Glomerular endothelial cell (primary cell): ENCODE measurements around the gene GABRB3. TPM values are rescaled to one million over a fixed set of nuclear protein-coding genes. Genes with fewer than 3 reads are reported as not detected.
"Not testable (repeated sequence)": the region's sequence is repeated elsewhere in the genome, so short reads cannot be mapped to it uniquely, and the experiment has no call there.

ENCODE experiments used
- DNase-seq: peaks from one replicate; pipeline ENCODE4 v3.0.0-alpha.2; 2011; ENCODE audit warnings: low read depth, low spot score; ENCODE audit errors: extremely low read depth
- total RNA-seq: library from RNA; depleted of rRNA; stranded (reverse); fragments of >200 nt; gene quantifications from 2 replicates; pipeline ENCODE4 v1.2.3, GENCODE V29; 2015

GABRB3 gene
- total RNA-seq, 1 donor from 2014 or later: not detected

GRCh38 chr15:26738996-26739395, 33.9 kb downstream of the GABRB3 start:
- DNase-seq: no peak

GRCh38 chr15:26736502-26737248, 36.2 kb downstream of the GABRB3 start:
- no peak for DNase-seq

GRCh38 chr15:26731965-26732364, 40.9 kb downstream of the GABRB3 start:
- DNase-seq: no peak

GRCh38 chr15:26729581-26729980, 43.3 kb downstream of the GABRB3 start:
- DNase-seq: no peak

- no peak for DNase-seq
These were observed 43.8 kb downstream of the GABRB3 start for GRCh38 chr15:26729030-26729429.

- no peak for DNase-seq
These were observed 48.3 kb downstream of the GABRB3 start for GRCh38 chr15:26724381-26725150.

GRCh38 chr15:26722621-26723160, 50.2 kb downstream of the GABRB3 start:
- DNase-seq: no peak

GRCh38 chr15:26721232-26721967, 51.5 kb downstream of the GABRB3 start:
- DNase-seq: no peak

- DNase-seq: no peak
These were observed 52.3 kb downstream of the GABRB3 start for GRCh38 chr15:26720546-26720945.

GRCh38 chr15:26719866-26720265, 53.0 kb downstream of the GABRB3 start:
- not testable (repeated sequence) for DNase-seq

- DNase-seq: no peak
These were observed 56.8 kb downstream of the GABRB3 start for GRCh38 chr15:26716069-26716468.

GRCh38 chr15:26713498-26713897, 59.4 kb downstream of the GABRB3 start:
- DNase-seq: no peak

GRCh38 chr15:26712335-26712734, 60.5 kb downstream of the GABRB3 start:
- DNase-seq: no peak

- DNase-seq: no peak
These were observed 61.4 kb downstream of the GABRB3 start for GRCh38 chr15:26711445-26711844.

GRCh38 chr15:26702381-26702780, 70.5 kb downstream of the GABRB3 start:
- no peak for DNase-seq

GRCh38 chr15:26698555-26698954, 74.3 kb downstream of the GABRB3 start:
- DNase-seq: no peak

- no peak for DNase-seq
These were observed 75.0 kb downstream of the GABRB3 start for GRCh38 chr15:26697913-26698312.

GRCh38 chr15:26691249-26691648, 81.6 kb downstream of the GABRB3 start:
- DNase-seq: no peak

GRCh38 chr15:26690778-26691177, 82.1 kb downstream of the GABRB3 start:
- no peak for DNase-seq

GRCh38 chr15:26689462-26689861, 83.4 kb downstream of the GABRB3 start:
- DNase-seq: no peak

GRCh38 chr15:26686547-26687187, 86.2 kb downstream of the GABRB3 start:
- no peak for DNase-seq
